Central memory CD8-positive, alpha-beta T cell (primary cell): ENCODE measurements around the gene DHRS7B.
A peak's percentile ranks its signal among the peaks of the same experiment; 100 is the strongest.
"Not testable (repeated sequence)": the region's sequence is repeated elsewhere in the genome, so short reads cannot be mapped to it uniquely, and the experiment has no call there.

ENCODE experiments used
- ATAC-seq: fragments of 150-1000 bp; cut with Tn5 transposase; replicated peaks from 2 replicates; pipeline ENCODE4 v1.10.0; 2022; ENCODE audit warnings: mild to moderate bottlenecking, moderate FRiP score, moderate number of reproducible peaks; ENCODE audit not compliant: poor library complexity, severe bottlenecking; ENCODE audit errors: extremely low read depth
- DNase-seq, 2 donors: peaks; one replicate each; pipeline ENCODE4 v3.0.0; 2021; ENCODE audit warnings: low spot score in 2 of 2
- H3K27ac Mint-ChIP-seq: one replicate; pipeline ENCODE4 v1.8.0; 2022; ENCODE audit warnings: low read depth, mild to moderate bottlenecking, moderate library complexity, mixed read lengths
- H3K27me3 Mint-ChIP-seq: one replicate; pipeline ENCODE4 v1.8.0; 2022; ENCODE audit warnings: mixed read lengths
- H3K36me3 Mint-ChIP-seq: one replicate; pipeline ENCODE4 v1.8.0; 2022; ENCODE audit warnings: mild to moderate bottlenecking, moderate library complexity, mixed read lengths; ENCODE audit not compliant: insufficient read depth
- H3K4me1 Mint-ChIP-seq: one replicate; pipeline ENCODE4 v1.8.0; 2022; ENCODE audit warnings: mixed read lengths
- H3K4me3 Mint-ChIP-seq: one replicate; pipeline ENCODE4 v1.8.0; 2022; ENCODE audit warnings: mild to moderate bottlenecking, moderate library complexity, mixed read lengths
- H3K9me3 Mint-ChIP-seq: one replicate; pipeline ENCODE4 v1.8.0; 2022; ENCODE audit warnings: mixed read lengths

DHRS7B gene

DNA sequence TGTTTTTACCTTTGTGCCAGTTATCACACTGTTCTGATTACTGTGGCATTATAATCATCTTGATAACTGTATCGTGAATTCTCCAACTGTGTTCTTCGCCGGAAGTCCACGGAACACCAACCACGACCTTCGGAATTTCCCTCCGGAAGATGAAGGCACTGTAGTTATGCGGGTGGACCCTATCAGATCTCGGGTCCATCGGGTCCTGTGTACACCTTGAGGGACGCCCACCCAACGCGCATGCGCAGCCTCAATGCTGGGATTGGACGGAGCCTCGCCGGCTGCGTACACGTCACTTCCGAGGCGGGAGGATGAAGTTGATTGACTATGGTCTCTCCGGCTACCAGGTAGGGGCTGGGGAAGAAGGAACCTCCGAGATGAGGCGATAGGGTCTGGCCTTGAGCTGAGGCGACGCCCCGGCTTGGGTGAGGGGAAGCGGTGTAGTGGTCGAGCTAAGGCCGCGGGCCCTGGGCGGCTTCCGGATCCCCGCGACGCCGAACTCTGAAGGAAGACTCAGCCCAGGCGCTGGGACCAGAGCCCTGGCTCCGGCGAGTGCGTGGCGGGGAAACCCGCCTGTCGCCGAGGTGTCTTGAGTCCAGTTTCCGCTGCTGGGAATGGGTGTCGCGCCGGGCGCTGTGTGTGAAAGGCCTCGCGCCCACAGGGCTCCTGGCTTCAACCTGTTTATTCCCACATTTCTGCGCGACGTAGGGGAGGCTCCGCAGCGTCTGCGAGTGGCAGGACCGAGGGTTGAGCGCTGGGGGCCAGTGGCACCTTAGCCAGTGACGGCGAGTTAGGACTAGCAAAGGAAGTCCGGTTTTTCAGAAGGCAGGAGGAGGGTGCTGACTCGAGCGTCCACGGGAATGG, at the start of gene DHRS7B:
Gene DHRS7B (plus strand): TSS at position 320 of the 864 bp plus-strand sequence. CDS start 8 bp downstream, at position 328.
- peak within 1 kb of the TSS; percentile 95 for H3K4me3 Mint-ChIP-seq
- H3K36me3 Mint-ChIP-seq: peaks cover 10% of the 10 kb centered on the region
- H3K27ac Mint-ChIP-seq: peak within 1 kb of the TSS; percentile 98
- ATAC-seq: peak; percentile 87
- peak; percentile 88 to 93 for DNase-seq
- H3K4me1 Mint-ChIP-seq: peaks cover 33% of the 10 kb centered on the region
- no peaks in the 10 kb centered on the region for H3K9me3 Mint-ChIP-seq
- no peaks in the 10 kb centered on the region for H3K27me3 Mint-ChIP-seq

GRCh38 chr17:21077281-21077680, 49.5 kb upstream of the DHRS7B start:
- ATAC-seq: no peak
- H3K36me3 Mint-ChIP-seq: no peaks in the 10 kb centered on the region
- no peaks in the 10 kb centered on the region for H3K9me3 Mint-ChIP-seq

GRCh38 chr17:21078016-21078780, 48.6 kb upstream of the DHRS7B start:
- Mint-ChIP-seq H3K27me3 (peaks cover 49% of the 10 kb centered on the region), H3K27ac (no peak overlapping the region), H3K4me1 (no peaks in the 10 kb centered on the region), H3K36me3 (no peaks in the 10 kb centered on the region), H3K4me3 (no peak overlapping the region), H3K9me3 (no peaks in the 10 kb centered on the region)
- DNase-seq (no peak), ATAC-seq (no peak)

More at GRCh38 chr17:21077281-21077680, 49.5 kb upstream of the DHRS7B start:
- no peak for DNase-seq
- Mint-ChIP-seq H3K4me3 (no peak overlapping the region), H3K4me1 (no peaks in the 10 kb centered on the region), H3K27me3 (peaks cover 49% of the 10 kb centered on the region), H3K27ac (no peak overlapping the region)

- Mint-ChIP-seq H3K27ac (no peak overlapping the region), H3K27me3 (peaks cover 45% of the 10 kb centered on the region), H3K9me3 (no peaks in the 10 kb centered on the region), H3K36me3 (no peaks in the 10 kb centered on the region), H3K4me1 (no peaks in the 10 kb centered on the region), H3K4me3 (no peak overlapping the region)
- ATAC-seq (no peak), DNase-seq (no peak)
These were observed 47.6 kb upstream of the DHRS7B start for GRCh38 chr17:21079196-21079595.

- Mint-ChIP-seq H3K36me3 (no peaks in the 10 kb centered on the region), H3K4me3 (no peak overlapping the region), H3K9me3 (no peaks in the 10 kb centered on the region), H3K4me1 (no peaks in the 10 kb centered on the region), H3K27me3 (peaks cover 47% of the 10 kb centered on the region), H3K27ac (no peak overlapping the region)
- ATAC-seq (no peak), DNase-seq (no peak)
These were observed 44.7 kb upstream of the DHRS7B start for GRCh38 chr17:21082001-21082436.

GRCh38 chr17:21085280-21085679, 41.5 kb upstream of the DHRS7B start:
- not testable (repeated sequence) for H3K36me3 Mint-ChIP-seq, H3K9me3 Mint-ChIP-seq, DNase-seq, ATAC-seq, H3K27ac Mint-ChIP-seq, H3K4me3 Mint-ChIP-seq, H3K4me1 Mint-ChIP-seq
- H3K27me3 Mint-ChIP-seq: peaks cover 16% of the 10 kb centered on the region

GRCh38 chr17:21085707-21086106, 41.1 kb upstream of the DHRS7B start:
- Mint-ChIP-seq H3K36me3 (no peaks in the 10 kb centered on the region), H3K27ac (no peak overlapping the region), H3K9me3 (no peaks in the 10 kb centered on the region), H3K27me3 (peaks cover 16% of the 10 kb centered on the region), H3K4me3 (peak overlapping the region; percentile 54), H3K4me1 (no peaks in the 10 kb centered on the region)
- DNase-seq (no peak), ATAC-seq (no peak)

GRCh38 chr17:21089145-21089544, 37.6 kb upstream of the DHRS7B start:
- no peaks in the 10 kb centered on the region for H3K9me3 Mint-ChIP-seq
- peaks cover 16% of the 10 kb centered on the region for H3K27me3 Mint-ChIP-seq
- no peaks in the 10 kb centered on the region for H3K36me3 Mint-ChIP-seq
- no peak for ATAC-seq
- H3K4me3 Mint-ChIP-seq: no peak overlapping the region
- DNase-seq: no peak
- no peak overlapping the region for H3K27ac Mint-ChIP-seq
- H3K4me1 Mint-ChIP-seq: no peaks in the 10 kb centered on the region

- DNase-seq (no peak), ATAC-seq (no peak)
- no peak overlapping the region for H3K4me3 Mint-ChIP-seq
- H3K36me3 Mint-ChIP-seq: no peaks in the 10 kb centered on the region
- H3K4me1 Mint-ChIP-seq: no peaks in the 10 kb centered on the region
- peaks cover 10% of the 10 kb centered on the region for H3K27me3 Mint-ChIP-seq
- H3K9me3 Mint-ChIP-seq: no peaks in the 10 kb centered on the region
- H3K27ac Mint-ChIP-seq: no peak overlapping the region
These were observed 36.5 kb upstream of the DHRS7B start for GRCh38 chr17:21089933-21090901.

GRCh38 chr17:21090902-21091618, 35.7 kb upstream of the DHRS7B start:
- Mint-ChIP-seq H3K4me3 (no peak overlapping the region), H3K4me1 (no peaks in the 10 kb centered on the region), H3K27me3 (peaks cover 2% of the 10 kb centered on the region), H3K9me3 (no peaks in the 10 kb centered on the region), H3K36me3 (no peaks in the 10 kb centered on the region), H3K27ac (no peak overlapping the region)
- DNase-seq (no peak), ATAC-seq (no peak)

DNA sequence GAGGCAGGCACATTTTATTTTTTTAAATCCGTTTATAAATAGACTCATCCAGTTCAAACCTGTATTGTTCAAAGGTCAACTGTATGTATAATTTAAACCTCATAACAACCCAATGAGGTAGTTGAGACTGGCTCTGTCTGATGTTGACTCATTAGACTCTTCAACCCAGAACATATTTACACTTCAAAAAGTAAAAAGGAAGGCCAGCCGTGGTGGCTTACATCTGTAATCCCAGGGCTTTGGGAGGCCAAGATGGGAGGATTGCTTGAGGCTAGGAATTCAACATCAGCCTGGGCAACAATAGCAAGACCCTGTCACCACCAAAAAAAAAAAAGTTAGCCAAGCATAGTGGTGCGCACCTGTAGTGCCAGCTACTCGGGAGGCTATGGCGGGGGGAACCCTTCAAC, 32.5 kb upstream of the DHRS7B start:
- Mint-ChIP-seq H3K4me1 (peaks cover 8% of the 10 kb centered on the region), H3K27ac (no peak overlapping the region), H3K27me3 (no peaks in the 10 kb centered on the region), H3K4me3 (no peak overlapping the region), H3K36me3 (peaks cover 2% of the 10 kb centered on the region), H3K9me3 (no peaks in the 10 kb centered on the region)
- no peak for DNase-seq
- ATAC-seq: no peak
